Sigmoid colon (tissue), 4 donors: ENCODE data around the gene PQBP1.

Experiments
- EP300 ChIP-seq, 4 donors: sonication (generic); formaldehyde crosslinking; IDR thresholded peaks; one replicate each; pipeline ENCODE4 v1.6.1; 2017; ENCODE audit warnings: antibody characterized with exemption in 4 of 4
- TF ChIP-seq, protein P1 (sequence below), 4 experiments: fragments of 450-650 bp in 3 of 4; fragments of 200-600 bp in 1 of 4; IDR thresholded peaks; one replicate each; pipeline ENCODE4 v1.5.1; 2016 to 2019; ENCODE audit warnings: antibody characterized with exemption in 4 of 4, mild to moderate bottlenecking in 3 of 4, moderate library complexity in 2 of 4

DNA sequence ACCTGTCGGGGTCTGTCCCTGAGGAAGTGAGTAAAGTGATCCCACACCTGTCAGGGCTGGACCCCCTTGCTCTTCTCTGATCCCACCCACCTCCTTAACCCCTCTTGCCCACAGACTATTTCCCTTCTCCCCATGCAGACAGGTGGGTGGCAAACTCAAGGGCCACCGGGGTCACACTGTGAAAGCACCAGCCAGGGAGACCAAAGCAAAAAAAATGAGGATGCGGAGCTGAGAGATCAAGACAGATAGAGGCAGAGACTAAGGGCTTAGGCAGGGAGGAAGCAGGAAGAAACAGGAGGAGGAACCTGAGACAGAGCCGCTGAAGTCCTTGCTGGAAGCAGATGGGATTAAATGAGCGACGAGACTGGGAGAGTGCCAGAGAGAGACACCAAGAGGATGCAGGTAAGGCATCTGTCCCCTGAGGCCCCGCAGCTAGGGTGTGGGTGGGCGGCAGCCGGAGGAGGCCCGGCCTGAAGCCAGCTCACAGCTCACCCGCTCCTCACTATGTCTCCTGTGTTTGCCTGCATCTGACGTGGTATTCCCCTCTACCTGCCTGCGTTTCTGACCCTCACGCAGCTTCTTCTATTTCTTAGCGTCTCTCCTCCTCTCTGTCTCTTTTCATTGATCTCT is 7.3 kb upstream of the PQBP1 start:
- TF ChIP-seq EP300 (IDR thresholded peaks at IDR 0.05) = no peak
- TF ChIP-seq, protein P1, sequence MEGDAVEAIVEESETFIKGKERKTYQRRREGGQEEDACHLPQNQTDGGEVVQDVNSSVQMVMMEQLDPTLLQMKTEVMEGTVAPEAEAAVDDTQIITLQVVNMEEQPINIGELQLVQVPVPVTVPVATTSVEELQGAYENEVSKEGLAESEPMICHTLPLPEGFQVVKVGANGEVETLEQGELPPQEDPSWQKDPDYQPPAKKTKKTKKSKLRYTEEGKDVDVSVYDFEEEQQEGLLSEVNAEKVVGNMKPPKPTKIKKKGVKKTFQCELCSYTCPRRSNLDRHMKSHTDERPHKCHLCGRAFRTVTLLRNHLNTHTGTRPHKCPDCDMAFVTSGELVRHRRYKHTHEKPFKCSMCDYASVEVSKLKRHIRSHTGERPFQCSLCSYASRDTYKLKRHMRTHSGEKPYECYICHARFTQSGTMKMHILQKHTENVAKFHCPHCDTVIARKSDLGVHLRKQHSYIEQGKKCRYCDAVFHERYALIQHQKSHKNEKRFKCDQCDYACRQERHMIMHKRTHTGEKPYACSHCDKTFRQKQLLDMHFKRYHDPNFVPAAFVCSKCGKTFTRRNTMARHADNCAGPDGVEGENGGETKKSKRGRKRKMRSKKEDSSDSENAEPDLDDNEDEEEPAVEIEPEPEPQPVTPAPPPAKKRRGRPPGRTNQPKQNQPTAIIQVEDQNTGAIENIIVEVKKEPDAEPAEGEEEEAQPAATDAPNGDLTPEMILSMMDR (IDR thresholded peaks at IDR 0.05) = no peak
